RWPE1 (cell line): Measurements from ENCODE around the gene GLOD4.

Experiments
- CTCF ChIA-PET: fragments of 350-600 bp; sonication (Branson Sonifier 250); formaldehyde crosslinking; extraction: SDS; loops from one replicate; lab custom pipeline; 2021; lab: Yijun Ruan, JAX
- POLR2A ChIA-PET: fragments of 400-600 bp; formaldehyde crosslinking; extraction: SDS; loops from one replicate; lab custom pipeline; 2020; ENCODE audit warnings: antibody characterized with exemption; ENCODE audit not compliant: low non-redundant PET; lab: Yijun Ruan, JAX
- DNase-seq: peaks from one replicate; pipeline ENCODE4 v3.0.0; 2012; ENCODE audit warnings: low spot score
- H3K27ac ChIP-seq: fragments of 450-650 bp; 2 replicates; pipeline ENCODE4 v1.5.1; 2017
- TF ChIP-seq, protein P1 (sequence below): fragments of 450-650 bp; conservative IDR thresholded peaks from 2 replicates; pipeline ENCODE4 v1.5.1; 2017; ENCODE audit warnings: low read depth, mild to moderate bottlenecking

GLOD4 gene

DNA sequence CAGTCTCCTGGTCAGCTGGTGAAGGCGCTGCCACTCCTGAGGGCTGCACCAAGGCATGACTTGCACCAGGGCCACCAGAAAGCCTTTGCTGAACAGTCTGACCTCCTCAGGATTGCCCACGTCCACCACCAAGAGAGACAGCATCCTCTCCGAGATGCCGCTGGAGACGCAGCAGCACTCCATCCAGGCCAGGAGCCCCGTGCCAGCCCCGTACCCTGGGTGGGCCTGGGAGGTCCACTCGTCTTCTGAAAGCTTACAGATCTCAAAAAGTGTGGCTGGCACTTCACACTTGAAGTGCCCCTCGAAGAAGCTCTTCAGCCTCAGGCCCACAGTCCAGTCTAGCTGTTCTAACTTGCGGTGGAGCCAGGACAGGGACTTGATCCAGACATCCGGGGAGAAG, 36.7 kb downstream of the GLOD4 start:
- DNase-seq: no peak
- H3K27ac ChIP-seq: peak overlapping the region; percentile 8
- CTCF ChIA-PET: no interaction called here
- TF ChIP-seq, protein P1, sequence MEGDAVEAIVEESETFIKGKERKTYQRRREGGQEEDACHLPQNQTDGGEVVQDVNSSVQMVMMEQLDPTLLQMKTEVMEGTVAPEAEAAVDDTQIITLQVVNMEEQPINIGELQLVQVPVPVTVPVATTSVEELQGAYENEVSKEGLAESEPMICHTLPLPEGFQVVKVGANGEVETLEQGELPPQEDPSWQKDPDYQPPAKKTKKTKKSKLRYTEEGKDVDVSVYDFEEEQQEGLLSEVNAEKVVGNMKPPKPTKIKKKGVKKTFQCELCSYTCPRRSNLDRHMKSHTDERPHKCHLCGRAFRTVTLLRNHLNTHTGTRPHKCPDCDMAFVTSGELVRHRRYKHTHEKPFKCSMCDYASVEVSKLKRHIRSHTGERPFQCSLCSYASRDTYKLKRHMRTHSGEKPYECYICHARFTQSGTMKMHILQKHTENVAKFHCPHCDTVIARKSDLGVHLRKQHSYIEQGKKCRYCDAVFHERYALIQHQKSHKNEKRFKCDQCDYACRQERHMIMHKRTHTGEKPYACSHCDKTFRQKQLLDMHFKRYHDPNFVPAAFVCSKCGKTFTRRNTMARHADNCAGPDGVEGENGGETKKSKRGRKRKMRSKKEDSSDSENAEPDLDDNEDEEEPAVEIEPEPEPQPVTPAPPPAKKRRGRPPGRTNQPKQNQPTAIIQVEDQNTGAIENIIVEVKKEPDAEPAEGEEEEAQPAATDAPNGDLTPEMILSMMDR: no peak
- POLR2A ChIA-PET: no interaction called here

DNA sequence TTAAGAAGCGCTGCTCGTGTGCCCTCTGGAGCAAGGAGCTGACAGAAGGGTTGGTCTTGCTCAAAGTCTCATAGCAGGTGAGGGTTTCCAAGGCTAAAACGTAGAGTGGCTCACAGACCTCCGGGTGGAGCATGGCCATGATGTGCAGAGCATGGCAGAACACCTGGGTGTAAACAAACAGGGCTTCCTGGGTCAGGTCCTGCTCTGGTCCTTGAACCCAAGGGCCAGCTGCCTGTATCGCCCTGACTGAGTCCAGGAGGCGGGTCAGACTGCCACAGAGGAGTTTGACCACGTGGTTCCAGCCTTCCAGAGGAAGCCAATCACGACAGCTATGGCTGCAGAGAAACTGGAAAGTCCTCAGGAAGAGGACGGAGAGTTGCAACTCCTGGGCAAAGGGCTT, 37.1 kb downstream of the GLOD4 start:
- POLR2A ChIA-PET: no interaction called here
- H3K27ac ChIP-seq: peak overlapping the region; percentile 8
- CTCF ChIA-PET: no interaction called here
- TF ChIP-seq, protein P1: no peak
- no peak for DNase-seq

DNA sequence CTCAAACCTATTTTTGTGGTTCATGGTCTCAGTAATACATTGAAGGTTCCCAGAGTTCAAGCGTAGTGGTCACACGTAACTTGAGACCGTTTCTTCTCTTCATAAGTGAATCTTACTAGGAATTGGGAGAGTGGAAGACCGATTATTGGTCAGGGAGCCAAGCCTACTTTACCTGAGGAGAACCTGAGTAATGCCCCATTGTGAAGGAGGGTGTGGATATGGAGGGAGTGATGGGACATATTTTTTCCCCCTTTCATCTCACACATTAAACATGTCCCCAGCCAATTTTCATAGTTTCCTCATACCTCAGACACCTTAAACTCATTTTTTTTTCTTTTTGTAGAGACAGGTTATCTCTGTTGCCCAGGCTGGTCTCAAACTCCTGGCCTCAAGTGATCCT, 38.9 kb downstream of the GLOD4 start:
- CTCF ChIA-PET: interaction anchor here (0.6 to 1.0 kb wide), 2 partner anchors 18 to 230 kb away, joined by 3 to 6 read pairs; no protein-coding TSS in a partner anchor

DNA sequence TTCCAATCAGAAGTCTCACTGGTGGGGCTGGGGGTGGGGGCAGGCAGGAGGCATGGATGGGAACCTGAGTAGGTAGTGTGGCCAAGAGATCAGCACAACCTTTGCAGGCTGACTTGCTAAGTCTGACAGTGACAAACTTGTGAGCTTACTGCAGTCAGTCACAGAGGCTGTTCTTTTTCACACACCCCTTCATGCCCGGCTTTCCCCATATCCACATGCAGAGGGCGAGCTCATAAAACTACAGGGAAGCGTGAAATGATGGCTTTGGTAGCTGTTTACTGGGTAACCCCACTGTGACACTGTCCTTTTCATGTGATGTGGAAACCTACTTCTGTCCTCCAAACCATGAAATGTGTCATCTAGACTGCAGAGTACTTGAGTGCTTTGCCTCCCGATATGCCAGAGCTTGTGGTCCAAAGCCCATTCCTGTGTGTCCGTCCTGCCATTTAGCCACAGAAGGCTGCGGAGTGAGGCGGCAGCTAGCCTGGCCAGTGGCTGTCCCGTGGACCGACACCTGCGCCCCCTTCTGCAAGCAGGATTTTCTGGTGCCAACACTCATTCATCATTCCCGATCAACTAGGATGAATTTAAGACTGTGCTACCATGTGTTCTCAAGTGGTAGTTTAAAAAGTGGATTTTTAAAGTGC, 39.8 kb downstream of the GLOD4 start:
- TF ChIP-seq, protein P1: no peak
- POLR2A ChIA-PET: no interaction called here
- H3K27ac ChIP-seq: peak overlapping the region; percentile 32
- no peak for DNase-seq
- CTCF ChIA-PET: interaction anchor here (1.0 kb wide), 1 partner anchor 19 kb away, joined by 3 read pairs; no protein-coding TSS in a partner anchor

More for the DNA sequence above, 38.9 kb downstream of the GLOD4 start:
- DNase-seq: no peak
- TF ChIP-seq, protein P1: no peak
- H3K27ac ChIP-seq: no peak overlapping the region
- POLR2A ChIA-PET: no interaction called here

DNA sequence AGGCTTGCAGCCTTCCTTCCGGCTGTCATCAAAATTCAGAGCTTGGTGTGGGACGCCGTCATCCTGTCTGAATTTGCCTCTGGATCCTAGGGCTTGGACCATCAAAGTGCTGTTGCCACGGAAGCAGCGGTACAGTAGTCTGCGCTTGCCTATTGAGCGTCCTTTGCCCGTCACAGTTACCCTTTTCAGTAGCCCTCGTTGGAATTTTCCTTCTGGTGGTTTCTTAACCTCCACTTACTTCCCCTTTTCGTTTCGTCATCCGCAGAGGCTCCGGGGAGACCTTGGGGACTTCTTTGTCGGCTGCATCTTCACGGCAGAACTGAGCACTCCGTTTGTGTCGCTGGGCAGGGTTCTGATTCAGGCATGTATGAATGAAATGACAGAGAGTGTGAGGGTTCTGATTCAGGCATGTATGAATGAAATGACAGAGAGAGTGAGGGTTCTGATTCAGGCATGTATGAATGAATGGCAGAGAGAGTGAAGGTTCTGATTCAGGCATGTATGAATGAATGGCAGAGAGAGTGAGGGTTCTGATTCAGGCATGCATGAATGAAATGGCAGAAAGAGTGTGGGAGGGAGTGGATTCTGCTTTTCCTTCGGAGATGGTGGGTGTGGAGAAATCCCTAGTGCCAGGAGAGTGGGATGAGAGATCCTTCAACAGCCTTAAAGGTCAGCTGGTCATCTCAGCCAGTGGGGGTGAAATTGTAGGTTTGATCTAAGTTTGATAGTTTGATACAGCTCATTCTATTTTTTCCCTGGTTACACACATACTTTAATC, 41.7 kb downstream of the GLOD4 start:
- no peak for DNase-seq
- CTCF ChIA-PET: interaction anchor here (0.6 kb wide), 1 partner anchor 262 kb away, joined by 3 read pairs; no protein-coding TSS in a partner anchor
- H3K27ac ChIP-seq: peak overlapping the region; percentile 24; the same call in 1 of the 2 replicates
- POLR2A ChIA-PET: interaction anchor here (0.7 kb wide), 1 partner anchor 694 kb away, joined by 3 read pairs; no protein-coding TSS in a partner anchor
- TF ChIP-seq, protein P1: no peak

DNA sequence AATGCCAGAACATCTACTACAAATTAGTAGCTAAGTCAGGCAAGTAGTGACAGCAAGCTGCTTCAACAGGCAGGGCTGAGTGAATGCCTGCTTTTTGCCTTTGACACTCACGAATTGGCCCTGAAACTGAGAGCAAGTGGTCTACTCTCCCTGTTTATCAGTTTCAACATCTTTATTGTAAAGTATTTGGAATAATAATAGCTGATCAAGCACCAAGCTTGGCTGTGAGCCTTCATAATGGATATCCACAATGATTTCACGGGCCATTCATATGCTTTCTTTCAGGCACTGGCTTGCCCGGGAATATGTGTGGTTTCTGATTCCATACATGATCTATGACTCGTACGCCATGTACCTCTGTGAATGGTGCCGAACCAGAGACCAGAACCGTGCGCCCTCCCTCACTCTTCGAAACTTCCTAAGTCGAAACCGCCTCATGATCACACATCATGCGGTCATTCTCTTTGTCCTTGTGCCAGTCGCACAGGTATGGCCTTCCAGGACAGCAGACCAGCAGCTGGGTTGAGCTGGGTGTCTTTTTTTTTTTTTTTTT, 44.4 kb downstream of the GLOD4 start:
- TF ChIP-seq, protein P1: no peak
- peak overlapping the region; percentile 42 for H3K27ac ChIP-seq
- ChIA-PET POLR2A (no interaction called here), CTCF (interaction anchor here (0.7 kb wide), 1 partner anchor 41 kb away, joined by 3 read pairs; no protein-coding TSS in a partner anchor)
- DNase-seq: no peak
